NOMO-1 treated with DMSO at 0.1 percent for 48 hours (cell line): ENCODE data around the gene CDKL5.

Experiments used
- DNase-seq: peaks from one replicate; lab custom pipeline; 2025; ENCODE audit not compliant: unreplicated experiment; lab: John Stamatoyannopoulos, UW

Gene CDKL5

GRCh38 chrX:18455384-18455783 is 30.0 kb downstream of the CDKL5 start:
- DNase-seq: no peak

DNA sequence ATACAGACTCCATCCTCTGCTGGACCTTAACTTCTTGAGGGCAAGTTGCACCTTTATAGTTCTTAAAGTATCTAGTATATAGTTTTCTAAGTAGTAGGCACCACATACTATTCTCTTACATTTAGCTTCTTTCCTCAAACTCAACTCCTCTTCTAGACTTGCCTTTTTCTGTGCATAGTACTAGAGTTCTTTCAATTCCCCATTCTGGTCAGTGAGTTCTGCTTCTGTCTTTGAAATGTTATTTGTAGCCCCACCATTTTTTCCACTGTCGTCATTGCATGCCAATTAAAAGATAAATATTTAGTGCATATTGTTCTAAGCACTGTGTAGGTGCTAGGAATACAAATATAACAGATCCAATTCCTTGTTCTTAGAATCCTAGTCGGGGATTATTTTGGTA is 31.6 kb downstream of the CDKL5 start:
- DNase-seq: peak; percentile 54

DNA sequence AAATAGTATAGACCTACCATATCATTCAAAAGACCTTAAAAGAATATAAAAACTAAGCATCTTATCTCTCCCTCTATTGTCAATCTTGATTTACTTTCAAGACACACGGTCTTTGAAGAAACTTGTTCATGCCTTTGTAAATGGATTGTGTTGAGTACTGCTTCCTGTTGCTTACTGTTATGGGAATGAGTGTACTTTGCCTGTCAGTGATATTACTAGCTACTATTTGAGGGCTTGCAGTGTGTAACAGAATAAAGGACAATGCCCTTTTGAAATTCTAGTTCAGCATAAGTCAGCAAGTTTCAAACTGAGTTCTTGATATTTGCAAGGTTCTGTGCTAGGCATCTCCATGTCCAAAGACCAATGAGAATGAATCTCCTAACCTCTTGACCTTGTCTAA is 36.0 kb downstream of the CDKL5 start:
- no peak for DNase-seq

GRCh38 chrX:18464499-18464898 is 39.1 kb downstream of the CDKL5 start:
- no peak for DNase-seq

DNA sequence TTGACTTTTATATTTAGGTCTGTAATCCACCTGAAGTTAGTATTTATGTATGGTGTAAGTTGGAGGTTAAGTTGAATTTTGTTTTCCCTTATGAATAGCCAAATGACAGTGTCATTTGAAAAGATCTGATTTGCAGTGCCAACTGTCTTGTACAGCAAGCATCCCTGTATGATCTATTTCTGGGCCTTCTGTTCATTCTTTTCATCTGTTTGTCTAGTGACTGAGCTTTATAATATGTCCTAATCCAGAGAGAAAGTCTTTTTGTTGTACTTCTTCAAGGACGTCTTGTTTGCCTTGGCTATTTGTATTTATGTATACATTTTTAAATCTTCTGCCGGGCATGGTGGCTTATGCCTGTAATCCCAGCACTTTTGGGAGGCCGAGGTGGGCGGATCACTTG is 39.6 kb downstream of the CDKL5 start:
- DNase-seq: no peak

- DNase-seq: no peak
Observed at GRCh38 chrX:18468599-18468998, 43.2 kb downstream of the CDKL5 start.

GRCh38 chrX:18471296-18471695 is 45.9 kb downstream of the CDKL5 start:
- no peak for DNase-seq

GRCh38 chrX:18490806-18491555 is 65.6 kb downstream of the CDKL5 start:
- peak; percentile 74 for DNase-seq

DNA sequence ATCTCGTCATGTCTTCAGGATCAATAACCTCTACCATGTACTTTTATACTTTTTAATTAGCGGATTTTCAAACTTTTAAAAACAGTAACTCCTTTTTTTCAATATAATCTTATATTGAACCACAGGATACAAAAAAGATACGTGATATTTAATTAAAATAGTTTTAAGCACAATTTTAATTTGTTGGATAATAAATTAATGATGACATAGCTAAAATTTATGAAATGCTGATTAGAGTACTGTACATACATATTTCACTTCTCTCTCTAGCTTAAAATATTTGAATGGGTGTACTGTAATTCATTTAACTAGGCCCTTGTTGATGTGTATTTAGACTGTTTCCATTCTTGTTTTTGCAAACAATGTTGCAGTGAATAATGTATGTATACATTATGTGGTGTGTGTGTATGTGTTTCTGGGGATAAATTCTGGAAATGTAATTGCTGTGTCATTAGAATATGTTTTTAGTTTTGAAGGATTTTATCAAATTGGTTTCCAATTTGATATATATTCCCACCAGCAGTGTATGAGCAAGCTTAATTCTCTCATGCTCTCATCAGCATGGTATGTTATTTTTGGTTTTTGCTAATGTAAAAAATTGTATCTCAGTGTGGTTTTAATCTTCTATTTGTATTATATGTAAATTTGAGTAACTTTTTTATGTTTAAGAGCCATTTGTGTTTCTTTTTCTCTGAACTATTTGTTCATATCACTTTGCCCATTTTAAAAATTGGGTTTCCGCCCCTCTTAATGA is 66.4 kb downstream of the CDKL5 start:
- no peak for DNase-seq

- DNase-seq: no peak
Observed at GRCh38 chrX:18534949-18535348, 109.5 kb downstream of the CDKL5 start.

GRCh38 chrX:18537068-18537467 is 111.7 kb downstream of the CDKL5 start:
- peak; percentile 13 for DNase-seq

- DNase-seq: no peak
Observed at GRCh38 chrX:18537524-18537923, 112.1 kb downstream of the CDKL5 start.

- DNase-seq: no peak
Observed at GRCh38 chrX:18542131-18542530, 116.7 kb downstream of the CDKL5 start.

DNA sequence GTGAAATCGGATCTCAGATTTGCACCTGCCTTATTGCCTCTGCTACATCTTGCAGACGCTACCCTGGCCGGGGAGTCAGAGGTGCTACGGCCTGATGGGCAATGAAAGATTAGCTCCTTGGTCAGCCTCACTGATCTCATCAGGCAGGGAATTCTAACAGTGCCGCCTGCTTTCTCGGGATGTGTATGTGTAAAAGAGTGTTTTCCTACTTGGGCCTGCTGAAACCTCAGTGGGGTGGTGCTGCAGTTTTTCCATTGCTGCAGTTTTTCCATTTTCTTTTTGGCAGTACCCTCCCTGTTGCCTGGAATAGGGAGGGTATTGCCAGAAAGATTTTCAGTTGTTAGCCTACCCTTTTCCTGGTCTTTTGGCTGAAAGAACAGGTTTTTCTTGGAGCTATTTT is 117.5 kb downstream of the CDKL5 start:
- DNase-seq: no peak

DNA sequence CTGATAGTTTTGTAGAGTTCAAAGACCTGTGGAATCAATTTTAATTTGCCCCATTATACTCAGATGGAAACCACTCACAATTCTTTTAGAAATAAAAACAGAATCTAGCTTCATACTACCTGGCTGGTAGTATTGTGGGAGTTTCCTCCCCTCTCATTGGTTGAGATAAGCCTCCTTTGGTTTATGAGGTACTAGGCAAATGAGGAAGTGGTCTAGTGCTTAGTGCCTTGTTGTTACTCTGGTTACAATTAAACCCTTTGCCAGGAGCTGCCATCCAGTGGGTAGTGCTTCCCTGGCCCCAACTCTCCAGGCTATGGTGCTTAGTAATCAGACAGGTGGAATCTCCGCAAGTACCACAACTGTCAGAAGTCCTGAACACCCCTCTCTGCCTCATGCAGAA is 118.3 kb downstream of the CDKL5 start:
- peak; percentile 42 for DNase-seq

GRCh38 chrX:18545771-18546170 is 120.4 kb downstream of the CDKL5 start:
- no peak for DNase-seq

DNA sequence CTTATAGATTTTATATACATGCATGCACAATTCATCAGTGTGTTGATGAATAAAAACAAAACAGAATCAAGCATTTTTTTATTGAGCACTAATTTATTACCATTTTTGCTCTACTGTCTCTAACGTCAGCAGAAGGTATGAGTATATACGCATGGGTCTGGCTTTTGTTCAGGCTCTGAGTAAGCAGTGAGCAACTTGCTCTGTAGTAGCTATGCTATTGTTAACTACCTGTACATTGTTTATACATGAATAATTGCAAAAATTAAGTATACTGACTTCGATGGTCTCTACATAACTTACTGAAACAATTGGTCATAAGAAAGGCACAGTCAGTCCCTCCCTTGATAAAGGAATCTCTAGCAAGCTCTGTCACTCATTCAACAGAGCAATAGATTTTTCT is 123.6 kb downstream of the CDKL5 start:
- DNase-seq: no peak

DNA sequence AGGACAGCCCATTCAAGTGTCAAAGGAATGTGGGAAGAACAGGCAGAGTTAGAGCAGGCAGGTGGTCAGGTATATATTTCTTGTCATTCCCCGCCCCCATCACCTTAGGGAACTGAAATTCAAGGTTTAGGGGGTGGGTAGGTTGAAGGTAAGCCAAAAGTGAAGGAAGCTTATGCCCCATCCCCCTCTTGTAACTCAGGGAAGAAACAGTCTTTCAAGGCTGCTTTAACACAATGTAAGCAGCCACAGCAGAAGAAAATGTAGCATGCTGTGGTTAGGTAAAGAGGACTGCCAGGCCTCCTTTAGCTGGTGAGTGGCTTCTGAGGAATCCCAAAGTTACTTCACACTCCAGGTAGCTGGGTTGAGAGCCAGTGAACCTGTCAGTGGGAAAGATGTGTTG is 124.2 kb downstream of the CDKL5 start:
- DNase-seq: no peak

GRCh38 chrX:18557879-18558278 is 132.5 kb downstream of the CDKL5 start:
- no peak for DNase-seq

GRCh38 chrX:18558799-18559198 is 133.4 kb downstream of the CDKL5 start:
- DNase-seq: no peak

DNA sequence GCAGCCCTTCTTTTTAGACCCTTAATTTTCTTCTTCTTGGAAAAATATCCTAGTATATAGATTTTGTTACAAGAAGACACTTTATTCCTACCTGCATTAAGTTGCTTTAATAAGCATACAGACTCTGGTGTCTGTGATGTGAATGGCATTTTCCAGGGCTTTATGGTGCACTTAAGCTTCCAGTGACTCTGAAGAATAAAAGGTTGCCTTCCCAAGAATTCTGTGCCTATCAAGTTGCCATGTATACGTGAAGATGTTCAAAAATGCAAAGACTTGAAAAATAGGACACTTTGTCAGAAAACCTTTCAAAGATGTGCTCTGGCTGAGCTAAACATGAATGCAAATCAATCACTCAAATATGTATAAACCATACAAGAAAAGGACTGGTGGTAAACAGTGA is 135.6 kb downstream of the CDKL5 start:
- no peak for DNase-seq

GRCh38 chrX:18565727-18566126 is 140.3 kb downstream of the CDKL5 start:
- DNase-seq: no peak

GRCh38 chrX:18566748-18567147 is 141.3 kb downstream of the CDKL5 start:
- DNase-seq: no peak
